Activated naive CD4-positive, alpha-beta T cell treated with anti-CD3 and anti-CD28 coated beads, Interleukin-2, amount 10 ng/mL, durations not matched to agents 7 days and 5 days (primary cell): ENCODE results near the gene SALL4.
"Not testable (repeated sequence)": the region's sequence is repeated elsewhere in the genome, so short reads cannot be mapped to it uniquely, and the experiment has no call there.

Experiments used
- CTCF ChIA-PET: fragments of 350-600 bp; sonication (Branson Sonifier 250); formaldehyde crosslinking; loops from one replicate; lab custom pipeline; 2021; ENCODE audit warnings: antibody characterized with exemption; lab: Charles Lee
- DNase-seq: peaks from one replicate; pipeline ENCODE4 v3.0.0-alpha.2; 2020
- H3K27ac Mint-ChIP-seq: one replicate; pipeline ENCODE4 v1.8.0; 2021; ENCODE audit warnings: mild to moderate bottlenecking, moderate library complexity, mixed read lengths
- H3K27me3 Mint-ChIP-seq: one replicate; pipeline ENCODE4 v1.8.0; 2021; ENCODE audit warnings: mild to moderate bottlenecking, mixed read lengths
- H3K36me3 Mint-ChIP-seq: one replicate; pipeline ENCODE4 v1.8.0; 2021; ENCODE audit warnings: mixed read lengths
- H3K4me1 Mint-ChIP-seq: one replicate; pipeline ENCODE4 v1.8.0; 2021; ENCODE audit warnings: mixed read lengths
- H3K4me3 Mint-ChIP-seq: one replicate; pipeline ENCODE4 v1.8.0; 2021; ENCODE audit warnings: mild to moderate bottlenecking, moderate library complexity, mixed read lengths
- H3K9me3 Mint-ChIP-seq: one replicate; pipeline ENCODE4 v1.8.0; 2021; ENCODE audit warnings: mixed read lengths

SALL4 gene

GRCh38 chr20:51802170-51802751 is at the start of gene SALL4:
SALL4 (minus strand) TSS chr20:51802521; CDS start chr20:51802408, 113 bp downstream.
- no peaks in the 10 kb centered on the region for H3K36me3 Mint-ChIP-seq
- H3K4me1 Mint-ChIP-seq, result peaks cover 3% of the 10 kb centered on the region
- peak within 1 kb of the TSS; percentile 37 for H3K27ac Mint-ChIP-seq
- no peak for DNase-seq
- peaks cover 63% of the 10 kb centered on the region for H3K27me3 Mint-ChIP-seq
- no peak within 1 kb of the TSS for H3K4me3 Mint-ChIP-seq
- no peaks in the 10 kb centered on the region for H3K9me3 Mint-ChIP-seq
- CTCF ChIA-PET, result interaction anchor here (1.4 kb wide), 1 partner anchor 281 kb away, joined by 3 read pairs; no protein-coding TSS in a partner anchor

DNA sequence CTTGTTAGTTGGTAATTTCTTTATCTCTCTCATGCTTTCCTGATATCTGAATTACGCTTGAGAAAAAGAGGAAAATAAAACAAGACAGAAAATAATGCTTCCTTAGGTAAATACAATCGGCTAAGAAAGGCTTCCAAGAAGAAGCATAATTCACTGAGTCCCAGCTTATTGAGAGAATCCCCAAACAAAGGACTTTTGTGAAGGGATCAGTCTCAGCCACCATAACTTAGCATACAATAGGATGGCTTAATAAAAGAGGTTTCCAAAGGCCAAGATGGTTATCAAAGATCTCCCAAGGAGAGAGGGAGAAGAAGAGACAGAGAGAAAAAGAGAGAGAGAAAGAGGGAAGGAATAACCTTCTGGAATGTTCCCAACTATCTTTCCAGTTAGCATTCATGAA is 46.0 kb upstream of the SALL4 start:
- no peak for DNase-seq
- H3K9me3 Mint-ChIP-seq, result no peaks in the 10 kb centered on the region
- H3K36me3 Mint-ChIP-seq, result no peaks in the 10 kb centered on the region
- H3K27me3 Mint-ChIP-seq, result peaks cover 3% of the 10 kb centered on the region
- H3K4me1 Mint-ChIP-seq, result no peaks in the 10 kb centered on the region
- no peak overlapping the region for H3K4me3 Mint-ChIP-seq
- H3K27ac Mint-ChIP-seq, result no peak overlapping the region
- CTCF ChIA-PET, result no interaction called here

GRCh38 chr20:51840865-51841264 is 38.5 kb upstream of the SALL4 start:
- CTCF ChIA-PET, result no interaction called here

DNA sequence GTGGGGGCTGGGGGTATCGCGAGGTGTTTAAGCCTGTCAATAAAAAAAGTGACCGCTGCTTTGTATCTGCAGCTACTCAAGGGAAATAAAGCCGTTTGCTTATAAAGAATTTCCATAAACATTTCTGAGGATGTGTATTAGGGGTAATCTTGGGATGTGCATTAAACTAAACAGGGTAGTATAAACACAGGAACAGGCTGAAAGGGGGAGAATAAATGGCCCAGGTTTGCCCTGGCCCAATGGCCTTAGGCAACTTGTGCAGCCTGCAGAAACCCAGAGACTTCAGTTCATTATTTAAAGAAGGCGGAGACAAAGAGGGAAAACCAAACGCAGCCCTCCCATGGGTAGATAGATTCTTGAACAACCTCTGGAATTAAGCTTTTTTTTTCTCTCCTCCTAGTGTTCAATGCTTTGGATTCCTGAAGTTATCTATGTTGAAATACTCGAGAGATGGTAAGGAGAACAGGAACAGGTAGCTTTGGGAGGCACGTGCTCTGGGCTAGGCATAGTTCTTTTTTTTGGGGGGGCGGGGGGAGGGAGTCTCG is 35.6 kb upstream of the SALL4 start:
- no peaks in the 10 kb centered on the region for H3K4me1 Mint-ChIP-seq
- no peak for DNase-seq
- H3K27me3 Mint-ChIP-seq, result no peaks in the 10 kb centered on the region
- no peak overlapping the region for H3K27ac Mint-ChIP-seq
- no peak overlapping the region for H3K4me3 Mint-ChIP-seq
- no peaks in the 10 kb centered on the region for H3K9me3 Mint-ChIP-seq
- H3K36me3 Mint-ChIP-seq, result no peaks in the 10 kb centered on the region
- CTCF ChIA-PET, result no interaction called here

More at GRCh38 chr20:51840865-51841264, 38.5 kb upstream of the SALL4 start:
- Mint-ChIP-seq H3K9me3 (no peaks in the 10 kb centered on the region), H3K27me3 (peaks cover 4% of the 10 kb centered on the region), H3K4me1 (no peaks in the 10 kb centered on the region), H3K36me3 (no peaks in the 10 kb centered on the region), H3K27ac (no peak overlapping the region), H3K4me3 (no peak overlapping the region)
- DNase-seq, result no peak

DNA sequence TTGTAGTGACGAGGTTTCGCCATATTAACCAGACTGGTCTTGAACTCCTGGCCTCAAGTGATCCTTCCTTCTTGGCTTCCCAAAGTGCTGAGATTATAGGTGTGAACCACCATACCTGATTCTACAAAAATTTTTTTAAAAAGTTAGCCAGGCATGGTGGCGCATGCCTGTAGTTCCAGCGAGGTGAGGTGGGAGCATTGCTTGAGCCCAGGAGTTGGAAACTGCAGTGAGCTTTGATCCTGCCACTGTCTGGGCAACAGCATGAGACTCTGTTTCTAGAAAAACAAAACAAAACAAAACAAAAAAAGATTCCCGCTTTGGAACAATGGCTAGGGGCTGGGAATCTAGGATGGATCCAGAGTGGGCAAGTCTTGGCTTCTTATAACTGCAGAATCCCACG is 35.1 kb upstream of the SALL4 start:
- Mint-ChIP-seq H3K4me3 (no peak overlapping the region), H3K9me3 (no peaks in the 10 kb centered on the region), H3K36me3 (no peaks in the 10 kb centered on the region), H3K4me1 (no peaks in the 10 kb centered on the region), H3K27me3 (no peaks in the 10 kb centered on the region), H3K27ac (no peak overlapping the region)
- no peak for DNase-seq
- CTCF ChIA-PET, result no interaction called here

GRCh38 chr20:51833326-51833725 is 31.0 kb upstream of the SALL4 start:
- CTCF ChIA-PET, result no interaction called here
- no peaks in the 10 kb centered on the region for H3K9me3 Mint-ChIP-seq
- no peaks in the 10 kb centered on the region for H3K4me1 Mint-ChIP-seq
- H3K27ac Mint-ChIP-seq, result no peak overlapping the region
- H3K36me3 Mint-ChIP-seq, result no peaks in the 10 kb centered on the region
- DNase-seq, result no peak
- H3K27me3 Mint-ChIP-seq, result no peaks in the 10 kb centered on the region
- no peak overlapping the region for H3K4me3 Mint-ChIP-seq

DNA sequence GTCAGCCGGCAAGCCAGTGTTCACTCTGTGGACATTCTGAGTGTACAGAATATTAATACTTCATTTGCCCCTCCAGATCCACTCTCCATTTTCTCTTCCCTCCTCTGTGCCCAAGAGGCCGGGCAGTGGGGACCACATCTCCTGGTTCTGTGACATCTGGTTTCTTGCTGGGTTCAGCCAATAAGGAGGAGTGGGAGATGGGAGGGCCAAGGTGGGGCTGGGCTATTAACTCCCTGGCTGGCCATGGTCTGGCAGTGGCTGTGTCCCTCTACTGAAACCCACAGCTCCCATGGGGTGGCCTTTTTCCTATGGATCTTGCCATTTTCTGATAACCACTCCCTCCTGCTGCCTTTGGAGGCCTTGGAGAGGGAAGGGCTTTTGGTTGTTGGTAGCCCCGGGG is 30.0 kb upstream of the SALL4 start:
- H3K9me3 Mint-ChIP-seq, result no peaks in the 10 kb centered on the region
- no peaks in the 10 kb centered on the region for H3K4me1 Mint-ChIP-seq
- no peak overlapping the region for H3K4me3 Mint-ChIP-seq
- no peak for DNase-seq
- H3K27ac Mint-ChIP-seq, result no peak overlapping the region
- H3K36me3 Mint-ChIP-seq, result no peaks in the 10 kb centered on the region
- CTCF ChIA-PET, result no interaction called here
- no peaks in the 10 kb centered on the region for H3K27me3 Mint-ChIP-seq

DNA sequence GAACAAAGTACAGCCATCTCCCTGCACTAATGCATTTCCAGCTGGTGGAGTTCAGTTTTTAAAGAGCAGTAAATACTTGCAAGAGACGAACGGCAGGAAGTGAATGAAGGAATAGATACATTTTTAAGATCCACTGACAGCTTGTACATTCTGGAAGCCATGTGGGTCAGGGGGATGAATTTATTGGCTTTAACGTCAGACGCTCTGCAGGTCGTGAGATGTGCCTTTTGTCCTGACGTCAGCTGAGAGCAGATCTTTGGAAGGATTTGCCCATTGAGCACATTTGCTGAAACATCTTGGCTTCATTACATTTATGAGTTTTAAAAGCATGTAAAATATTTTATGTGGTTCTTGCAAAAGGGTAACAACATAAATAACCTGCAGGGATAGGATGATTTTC is 29.5 kb upstream of the SALL4 start:
- H3K36me3 Mint-ChIP-seq, result no peaks in the 10 kb centered on the region
- CTCF ChIA-PET, result no interaction called here
- H3K27me3 Mint-ChIP-seq, result no peaks in the 10 kb centered on the region
- H3K4me1 Mint-ChIP-seq, result no peaks in the 10 kb centered on the region
- H3K27ac Mint-ChIP-seq, result no peak overlapping the region
- DNase-seq, result no peak
- H3K4me3 Mint-ChIP-seq, result no peak overlapping the region
- no peaks in the 10 kb centered on the region for H3K9me3 Mint-ChIP-seq

DNA sequence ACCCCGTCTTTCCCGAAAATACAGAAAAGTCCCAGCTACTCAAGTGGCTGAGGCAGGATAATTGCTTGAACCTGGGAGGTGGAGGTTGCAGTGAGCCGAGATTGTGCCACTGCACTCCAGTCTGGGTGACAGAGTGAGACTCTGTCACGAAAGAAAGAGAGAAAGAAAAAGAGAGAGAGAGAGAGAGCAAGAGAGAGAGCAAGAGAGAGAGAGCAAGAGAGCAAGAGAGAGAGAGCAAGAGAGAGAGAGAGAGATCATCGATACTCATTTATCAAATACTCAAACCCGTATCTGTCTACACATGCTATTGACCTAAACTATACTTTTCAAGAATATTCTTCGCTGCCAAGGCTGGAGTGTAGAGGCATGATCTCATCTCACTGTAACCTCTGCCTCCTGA is 28.2 kb upstream of the SALL4 start:
- Mint-ChIP-seq H3K9me3 (no peaks in the 10 kb centered on the region), H3K4me3 (no peak overlapping the region), H3K27me3 (no peaks in the 10 kb centered on the region), H3K36me3 (no peaks in the 10 kb centered on the region), H3K4me1 (no peaks in the 10 kb centered on the region), H3K27ac (no peak overlapping the region)
- no peak for DNase-seq
- CTCF ChIA-PET, result no interaction called here

GRCh38 chr20:51828762-51829161 is 26.4 kb upstream of the SALL4 start:
- no peak overlapping the region for H3K4me3 Mint-ChIP-seq
- CTCF ChIA-PET, result interaction anchor here (1.0 kb wide), 1 partner anchor 144 kb away, joined by 3 read pairs; no protein-coding TSS in a partner anchor

GRCh38 chr20:51826372-51826771 is 24.1 kb upstream of the SALL4 start:
- Mint-ChIP-seq H3K27ac (no peak overlapping the region), H3K9me3 (no peaks in the 10 kb centered on the region), H3K36me3 (no peaks in the 10 kb centered on the region), H3K27me3 (no peaks in the 10 kb centered on the region), H3K4me1 (no peaks in the 10 kb centered on the region), H3K4me3 (no peak overlapping the region)
- no peak for DNase-seq
- CTCF ChIA-PET, result no interaction called here

More at GRCh38 chr20:51828762-51829161, 26.4 kb upstream of the SALL4 start:
- Mint-ChIP-seq H3K4me1 (no peaks in the 10 kb centered on the region), H3K27ac (no peak overlapping the region), H3K9me3 (no peaks in the 10 kb centered on the region), H3K36me3 (no peaks in the 10 kb centered on the region), H3K27me3 (no peaks in the 10 kb centered on the region)
- DNase-seq, result no peak

DNA sequence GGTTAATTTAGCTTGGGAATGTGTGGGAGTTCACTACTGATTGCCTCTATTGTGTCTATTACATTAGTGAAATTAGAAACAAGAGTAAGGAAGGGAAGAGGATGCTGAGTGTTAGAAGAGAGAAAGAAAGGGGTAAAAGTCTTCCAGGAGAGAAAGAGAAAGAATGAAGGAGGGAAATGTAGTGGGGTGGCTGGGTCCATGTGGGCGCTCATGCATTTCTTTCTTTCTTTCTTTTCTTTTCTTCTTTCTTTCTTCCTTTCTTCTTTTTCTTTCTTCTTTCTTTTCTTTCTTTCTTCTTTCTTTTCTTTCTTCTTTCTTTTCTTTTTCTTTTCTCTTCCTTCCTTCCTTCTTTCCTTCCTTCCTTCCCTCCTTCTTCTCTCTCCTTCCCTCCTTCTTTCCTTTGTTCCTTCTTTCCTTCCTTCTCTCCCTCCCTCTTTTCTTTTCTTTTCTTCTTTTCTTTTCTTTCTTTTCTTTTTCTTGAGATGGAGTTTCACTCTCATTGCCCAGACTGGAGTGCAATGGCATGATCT is 16.2 kb upstream of the SALL4 start:
- Mint-ChIP-seq H3K4me3 (no peak overlapping the region), H3K9me3 (no peaks in the 10 kb centered on the region), H3K36me3 (no peaks in the 10 kb centered on the region), H3K27me3 (peaks cover 4% of the 10 kb centered on the region), H3K27ac (no peak overlapping the region), H3K4me1 (no peaks in the 10 kb centered on the region)
- DNase-seq, result no peak
- CTCF ChIA-PET, result no interaction called here

DNA sequence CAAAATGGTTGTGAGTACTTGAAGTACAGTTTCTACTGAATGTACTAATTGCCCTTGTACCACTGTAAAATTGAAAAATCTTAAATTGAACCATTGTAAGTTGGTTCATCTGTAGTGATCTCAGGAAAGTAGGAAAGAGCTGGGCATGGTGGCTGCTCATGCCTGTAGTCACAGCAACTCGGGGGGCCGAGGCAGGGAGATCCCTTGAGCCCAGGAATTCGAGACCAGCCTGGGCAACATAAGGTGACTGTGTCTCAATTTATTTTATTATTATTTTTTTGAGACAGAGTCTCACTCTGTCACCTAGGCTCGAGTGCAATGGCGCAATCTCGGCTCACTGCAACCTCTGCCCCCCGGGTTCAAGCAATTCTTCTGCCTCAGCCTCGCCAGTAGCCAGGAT is 14.5 kb upstream of the SALL4 start:
- H3K9me3 Mint-ChIP-seq, H3K27me3 Mint-ChIP-seq, DNase-seq, H3K36me3 Mint-ChIP-seq, H3K4me1 Mint-ChIP-seq, H3K4me3 Mint-ChIP-seq, H3K27ac Mint-ChIP-seq, CTCF ChIA-PET: not testable (repeated sequence)

DNA sequence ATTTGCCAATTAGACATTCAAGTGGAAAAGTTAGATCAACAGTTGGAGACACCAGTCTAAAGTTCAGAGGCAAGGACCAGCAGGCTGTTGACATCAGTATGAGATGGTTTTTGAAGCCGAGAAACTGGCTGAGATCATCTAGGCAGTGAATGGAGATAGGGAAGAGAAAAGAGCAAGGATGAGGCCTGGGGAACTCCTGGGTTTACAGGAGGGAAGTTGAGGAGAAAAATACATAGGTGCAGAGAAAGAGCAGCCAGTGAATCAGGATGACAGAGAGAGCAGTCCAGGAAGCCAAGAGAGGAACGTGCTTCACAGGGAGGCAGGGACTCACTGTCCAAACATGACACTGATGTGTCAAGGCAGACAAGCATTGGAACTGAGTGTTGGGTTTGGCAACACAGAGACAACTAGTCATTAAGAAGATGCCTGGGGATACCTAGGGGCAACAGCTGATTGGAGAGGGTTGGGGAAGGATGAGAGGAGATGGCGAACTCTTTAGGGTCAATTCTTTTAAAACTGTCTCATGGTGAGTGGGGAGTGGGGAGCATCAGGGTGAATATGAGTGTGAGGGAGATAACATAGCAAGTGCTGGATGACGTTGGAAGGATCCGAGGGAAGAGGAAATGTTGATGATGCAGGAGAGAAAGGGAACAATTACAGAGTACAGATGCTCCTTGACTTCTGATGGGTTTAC is 13.2 kb upstream of the SALL4 start:
- no peaks in the 10 kb centered on the region for H3K4me1 Mint-ChIP-seq
- no peak overlapping the region for H3K4me3 Mint-ChIP-seq
- no peak overlapping the region for H3K27ac Mint-ChIP-seq
- peaks cover 4% of the 10 kb centered on the region for H3K27me3 Mint-ChIP-seq
- CTCF ChIA-PET, result no interaction called here
- DNase-seq, result no peak
- H3K36me3 Mint-ChIP-seq, result no peaks in the 10 kb centered on the region
- no peaks in the 10 kb centered on the region for H3K9me3 Mint-ChIP-seq

GRCh38 chr20:51812861-51813260 is 10.5 kb upstream of the SALL4 start:
- DNase-seq, result no peak
- no peak overlapping the region for H3K27ac Mint-ChIP-seq
- no peaks in the 10 kb centered on the region for H3K36me3 Mint-ChIP-seq
- CTCF ChIA-PET, result no interaction called here
- no peaks in the 10 kb centered on the region for H3K9me3 Mint-ChIP-seq
- H3K4me1 Mint-ChIP-seq, result no peaks in the 10 kb centered on the region
- H3K4me3 Mint-ChIP-seq, result no peak overlapping the region
- H3K27me3 Mint-ChIP-seq, result no peaks in the 10 kb centered on the region
